GM18526 (cell line): ENCODE results near the gene CD300LD.

Source experiments
- POLR2A ChIP-seq: IDR thresholded peaks from 3 replicates; pipeline ENCODE4 v1.6.1; 2011; ENCODE audit not compliant: insufficient read length; ENCODE audit errors: extremely low read depth

Gene CD300LD

GRCh38 chr17:74563358-74563757 lies 28.7 kb downstream of the CD300LD start:
- no peak for TF ChIP-seq POLR2A

- no peak for TF ChIP-seq POLR2A
These were observed 30.5 kb downstream of the CD300LD start for GRCh38 chr17:74561586-74561985.

- TF ChIP-seq POLR2A: no peak
These were observed 33.1 kb downstream of the CD300LD start for GRCh38 chr17:74558882-74559519.

- no peak for TF ChIP-seq POLR2A
These were observed 36.6 kb downstream of the CD300LD start for GRCh38 chr17:74555427-74555940.

- no peak for TF ChIP-seq POLR2A
These were observed 37.2 kb downstream of the CD300LD start for GRCh38 chr17:74554909-74555308.

GRCh38 chr17:74552037-74552436 lies 40.0 kb downstream of the CD300LD start:
- no peak for TF ChIP-seq POLR2A

- TF ChIP-seq POLR2A: no peak
These were observed 41.5 kb downstream of the CD300LD start for GRCh38 chr17:74550602-74551001.

- no peak for TF ChIP-seq POLR2A
These were observed 42.7 kb downstream of the CD300LD start for GRCh38 chr17:74549343-74549742.

- no peak for TF ChIP-seq POLR2A
These were observed 44.3 kb downstream of the CD300LD start for GRCh38 chr17:74547736-74548135.

GRCh38 chr17:74547264-74547663 lies 44.8 kb downstream of the CD300LD start:
- no peak for TF ChIP-seq POLR2A

- TF ChIP-seq POLR2A: no peak
These were observed 45.5 kb downstream of the CD300LD start for GRCh38 chr17:74546586-74546985.

- no peak for TF ChIP-seq POLR2A
These were observed 46.2 kb downstream of the CD300LD start, which contains the start of gene CD300C for GRCh38 chr17:74545843-74546230. CD300C (minus strand) TSS chr17:74546115; CDS start chr17:74545782, 333 bp downstream.

- TF ChIP-seq POLR2A: no peak
These were observed 46.9 kb downstream of the CD300LD start for GRCh38 chr17:74544991-74545842.

- TF ChIP-seq POLR2A: no peak
These were observed 48.0 kb downstream of the CD300LD start for GRCh38 chr17:74543891-74544760.

GRCh38 chr17:74543406-74543805 lies 48.7 kb downstream of the CD300LD start:
- no peak for TF ChIP-seq POLR2A
